Coronary artery (tissue), 2 donors: ENCODE results near the gene DRAP1.

Experiments
- DNase-seq: peaks from one replicate; pipeline ENCODE4 v3.0.0-alpha.2; 2017; ENCODE audit warnings: low spot score
- H3K27ac ChIP-seq, 2 donors: fragments of 200-600 bp; sonication (generic); one replicate each; pipeline ENCODE4 v1.5.1; 2016 to 2019
- H3K4me3 ChIP-seq: fragments of 200-600 bp; sonication (generic); 2 replicates; pipeline ENCODE4 v1.5.1; 2016; ENCODE audit warnings: mild to moderate bottlenecking, moderate library complexity
- TF ChIP-seq, protein P1 (sequence below): fragments of 200-600 bp; sonication (generic); IDR thresholded peaks from one replicate; pipeline ENCODE4 v1.5.1; 2019; ENCODE audit warnings: antibody characterized with exemption

DRAP1 gene

GRCh38 chr11:65900899-65901180, 18.4 kb upstream of the DRAP1 start:
- no peak for DNase-seq
- Histone ChIP-seq H3K4me3 (peak overlapping the region; percentile 81), H3K27ac (peak overlapping the region; percentile 60 to 88)
- TF ChIP-seq, protein P1, sequence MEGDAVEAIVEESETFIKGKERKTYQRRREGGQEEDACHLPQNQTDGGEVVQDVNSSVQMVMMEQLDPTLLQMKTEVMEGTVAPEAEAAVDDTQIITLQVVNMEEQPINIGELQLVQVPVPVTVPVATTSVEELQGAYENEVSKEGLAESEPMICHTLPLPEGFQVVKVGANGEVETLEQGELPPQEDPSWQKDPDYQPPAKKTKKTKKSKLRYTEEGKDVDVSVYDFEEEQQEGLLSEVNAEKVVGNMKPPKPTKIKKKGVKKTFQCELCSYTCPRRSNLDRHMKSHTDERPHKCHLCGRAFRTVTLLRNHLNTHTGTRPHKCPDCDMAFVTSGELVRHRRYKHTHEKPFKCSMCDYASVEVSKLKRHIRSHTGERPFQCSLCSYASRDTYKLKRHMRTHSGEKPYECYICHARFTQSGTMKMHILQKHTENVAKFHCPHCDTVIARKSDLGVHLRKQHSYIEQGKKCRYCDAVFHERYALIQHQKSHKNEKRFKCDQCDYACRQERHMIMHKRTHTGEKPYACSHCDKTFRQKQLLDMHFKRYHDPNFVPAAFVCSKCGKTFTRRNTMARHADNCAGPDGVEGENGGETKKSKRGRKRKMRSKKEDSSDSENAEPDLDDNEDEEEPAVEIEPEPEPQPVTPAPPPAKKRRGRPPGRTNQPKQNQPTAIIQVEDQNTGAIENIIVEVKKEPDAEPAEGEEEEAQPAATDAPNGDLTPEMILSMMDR: no peak

GRCh38 chr11:65903068-65903481, 16.2 kb upstream of the DRAP1 start:
- peak overlapping the region in 1 of 2 donors; percentile 26 for H3K27ac ChIP-seq
- no peak overlapping the region for H3K4me3 ChIP-seq
- DNase-seq: no peak
- TF ChIP-seq, protein P1: no peak

- Histone ChIP-seq H3K4me3 (no peak overlapping the region), H3K27ac (no peak overlapping the region)
- TF ChIP-seq, protein P1: no peak
- no peak for DNase-seq
Measured at GRCh38 chr11:65903715-65904114, 15.5 kb upstream of the DRAP1 start.

- Histone ChIP-seq H3K4me3 (no peak overlapping the region), H3K27ac (no peak overlapping the region)
- no peak for DNase-seq
- TF ChIP-seq, protein P1: no peak
Measured at GRCh38 chr11:65906602-65907001, 12.6 kb upstream of the DRAP1 start.

DNA sequence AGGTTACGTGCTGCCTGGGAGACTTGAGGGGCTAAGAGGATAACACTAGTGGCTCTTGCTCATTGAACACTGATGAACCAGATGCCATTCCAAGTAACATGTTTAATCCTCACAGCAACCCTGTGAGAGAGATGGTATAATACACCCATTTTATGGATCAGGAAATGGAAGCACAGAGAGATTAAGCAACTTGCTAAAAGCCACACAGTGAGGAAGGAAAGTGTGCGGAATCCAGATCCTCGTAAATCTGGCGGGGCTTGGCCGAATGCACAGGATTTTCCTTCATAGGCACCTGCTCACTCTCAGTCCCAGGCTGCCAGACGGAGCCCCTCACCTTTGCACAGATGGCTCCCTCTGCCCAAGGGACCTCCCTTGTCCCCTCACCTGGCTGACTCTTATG, 11.3 kb upstream of the DRAP1 start:
- TF ChIP-seq, protein P1: no peak
- Histone ChIP-seq H3K27ac (no peak overlapping the region), H3K4me3 (no peak overlapping the region)
- DNase-seq: no peak

DNA sequence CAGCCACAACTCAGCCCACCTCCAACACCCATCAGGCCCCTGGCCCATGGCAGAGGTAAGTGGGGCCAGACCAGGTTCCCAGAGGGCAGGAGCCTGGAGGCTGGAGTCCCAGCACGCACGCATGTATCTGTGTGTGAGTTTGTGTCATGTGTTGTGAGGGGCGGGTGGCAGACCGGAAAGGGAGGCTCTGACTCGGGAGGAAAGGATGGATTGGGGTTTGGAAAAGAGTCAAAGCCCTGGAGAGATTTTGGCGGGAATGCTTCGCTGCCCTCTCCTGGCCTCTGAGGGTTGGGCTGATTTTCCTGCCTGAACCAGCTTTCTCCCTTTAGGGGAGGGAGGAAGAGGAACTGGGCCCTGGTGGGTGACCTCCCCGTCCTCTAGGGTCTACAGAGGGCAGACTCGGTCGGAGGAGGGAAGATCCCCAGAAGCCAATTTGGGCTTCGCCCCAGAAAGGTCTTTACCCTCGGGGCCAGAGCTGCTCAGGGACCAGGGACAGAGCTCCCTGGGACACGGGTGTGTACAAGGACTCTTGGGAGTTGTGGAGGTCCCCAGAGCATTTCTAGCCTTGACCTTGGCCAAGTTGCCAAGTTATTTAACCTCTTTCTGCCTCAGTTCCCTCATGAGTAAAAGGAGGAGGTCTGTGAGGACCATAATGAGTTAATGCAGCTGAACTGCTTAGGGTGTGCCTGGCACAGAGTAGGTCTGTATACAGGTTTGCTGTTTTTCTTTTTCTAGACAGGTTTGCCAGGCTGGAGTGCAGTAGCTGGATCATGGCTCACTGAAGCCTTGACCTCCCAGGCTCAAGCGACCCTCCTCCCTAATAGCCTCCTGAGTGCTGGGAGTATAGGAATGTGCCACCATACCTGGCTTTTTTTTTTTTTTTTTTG, 7.3 kb upstream of the DRAP1 start:
- no peak for DNase-seq
- Histone ChIP-seq H3K4me3 (peak overlapping the region; percentile 16), H3K27ac (peak overlapping the region; percentile 34 to 62)
- TF ChIP-seq, protein P1: no peak

- H3K27ac ChIP-seq: peak overlapping the region; percentile 4 to 7
- H3K4me3 ChIP-seq: no peak overlapping the region
- DNase-seq: no peak
- TF ChIP-seq, protein P1: no peak
Measured at GRCh38 chr11:65912845-65913244, 6.4 kb upstream of the DRAP1 start.
